GM10266 (cell line): ENCODE results near the gene SLC50A1.

ENCODE experiments used
- DNase-seq: peaks from one replicate; pipeline ENCODE4 v3.0.0; 2012; ENCODE audit errors: extremely low spot score
- CTCF ChIP-seq: IDR thresholded peaks from 2 replicates; pipeline ENCODE4 v1.5.1; 2012; ENCODE audit warnings: mild to moderate bottlenecking, low read depth; ENCODE audit not compliant: control insufficient read depth, insufficient read depth; ENCODE audit errors: missing control alignments

Gene SLC50A1

GRCh38 chr1:155175281-155175926 lies 39.8 kb downstream of the SLC50A1 start:
- no peak for TF ChIP-seq CTCF
- DNase-seq = peak; percentile 9

DNA sequence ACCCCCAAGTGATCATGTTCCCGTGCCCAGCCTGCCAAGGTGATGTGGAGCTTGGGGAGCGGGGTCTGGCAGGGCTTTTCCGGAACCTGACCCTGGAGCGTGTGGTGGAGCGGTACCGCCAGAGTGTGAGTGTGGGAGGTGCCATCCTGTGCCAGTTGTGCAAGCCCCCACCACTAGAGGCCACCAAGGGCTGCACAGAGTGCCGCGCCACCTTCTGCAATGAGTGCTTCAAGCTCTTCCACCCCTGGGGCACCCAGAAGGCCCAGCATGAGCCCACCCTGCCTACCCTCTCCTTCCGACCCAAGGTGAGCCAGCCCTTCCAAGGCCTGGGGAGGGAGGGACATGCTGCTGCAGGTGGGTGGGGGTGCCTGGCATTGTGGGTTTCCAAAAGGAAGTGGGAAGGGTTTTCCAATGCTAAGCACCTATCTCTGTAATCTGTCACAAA lies 40.3 kb downstream of the SLC50A1 start:
- no peak for DNase-seq

GRCh38 chr1:155176544-155177071 lies 41.0 kb downstream of the SLC50A1 start:
- DNase-seq = peak; percentile 93
- TF ChIP-seq CTCF = peak; percentile 93

More for the DNA sequence above, 40.3 kb downstream of the SLC50A1 start:
- TF ChIP-seq CTCF = no peak

DNA sequence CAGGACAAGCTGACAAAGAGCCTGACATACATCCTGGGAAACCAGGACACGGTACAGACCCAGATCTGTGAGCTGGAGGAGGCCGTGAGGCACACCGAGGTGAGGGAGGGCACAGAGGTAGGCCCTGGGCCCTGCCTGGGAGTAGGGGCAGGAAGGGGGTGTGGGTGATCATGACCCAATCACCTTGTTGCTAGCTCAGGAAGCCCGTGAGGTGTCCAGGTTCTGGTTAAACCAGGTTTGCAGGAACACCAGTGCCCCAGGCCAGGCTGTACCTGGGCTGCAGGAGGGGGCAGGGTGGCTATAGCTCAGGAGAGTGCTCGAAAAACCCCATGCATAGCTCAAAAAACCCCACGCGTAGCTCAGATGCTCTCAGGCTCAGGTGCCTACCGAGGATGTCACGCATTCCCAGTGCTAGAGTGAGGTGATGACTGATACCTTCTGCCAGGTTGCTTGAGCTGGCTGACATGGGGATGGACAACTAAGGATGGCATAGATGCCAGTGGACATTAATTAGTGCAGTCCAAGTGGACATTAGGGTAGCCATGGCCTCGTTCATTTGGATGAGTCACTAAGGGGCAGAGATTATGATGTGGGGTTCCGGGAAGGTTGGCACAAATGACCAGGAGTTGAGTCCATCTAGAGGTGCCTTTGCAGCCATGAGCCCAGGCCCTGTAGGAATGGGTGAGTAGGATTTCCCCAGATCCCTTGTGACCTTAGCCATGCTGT lies 41.7 kb downstream of the SLC50A1 start:
- TF ChIP-seq CTCF = no peak

DNA sequence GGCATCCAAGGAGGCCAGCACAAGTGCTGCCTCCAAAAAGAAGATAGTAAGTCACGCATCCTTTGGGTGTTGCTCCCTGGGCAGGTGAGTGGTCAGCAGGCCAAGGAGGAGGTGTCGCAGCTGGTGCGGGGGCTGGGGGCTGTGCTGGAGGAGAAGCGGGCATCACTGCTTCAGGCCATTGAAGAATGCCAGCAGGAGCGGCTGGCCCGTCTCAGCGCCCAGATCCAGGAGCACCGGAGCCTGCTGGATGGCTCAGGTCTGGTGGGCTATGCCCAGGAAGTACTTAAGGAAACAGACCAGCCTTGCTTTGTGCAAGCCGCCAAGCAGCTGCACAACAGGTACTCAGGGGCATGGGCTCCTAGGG lies 42.2 kb downstream of the SLC50A1 start:
- DNase-seq = no peak
- TF ChIP-seq CTCF = no peak

More for the DNA sequence above, 41.7 kb downstream of the SLC50A1 start:
- no peak for DNase-seq

GRCh38 chr1:155178441-155179111 lies 42.9 kb downstream of the SLC50A1 start:
- no peak for DNase-seq
- no peak for TF ChIP-seq CTCF
